Measurements from ENCODE around the gene ARFGEF3.

DNA sequence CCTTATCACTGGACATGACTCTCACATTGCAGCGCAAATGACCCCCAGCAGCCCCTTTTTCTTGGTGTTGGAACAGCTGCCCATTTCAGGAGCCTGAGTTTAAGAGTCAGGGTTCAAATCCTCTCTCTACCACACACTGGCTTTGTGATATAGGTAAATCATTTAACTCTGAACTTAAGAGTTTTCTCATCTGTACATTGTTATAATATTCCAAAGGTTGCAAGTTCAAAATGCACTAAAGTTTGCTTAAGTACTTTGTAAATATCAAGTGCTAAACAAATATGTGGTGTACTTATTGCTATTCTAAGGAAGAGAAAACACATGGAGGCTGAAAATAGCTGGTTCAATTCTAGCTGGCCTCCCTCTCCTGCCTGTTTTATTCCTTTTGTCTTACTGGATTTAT, 95.9 kb downstream of the ARFGEF3 start:
- TF ChIP-seq CTCF (IDR thresholded peaks at IDR 0.05) (no peak), POLR2A (IDR thresholded peaks at IDR 0.05) (no peak)
